Right lobe of liver (tissue), 6 donors: ENCODE results near the gene GATD1. TPM values are rescaled to one million over a fixed set of nuclear protein-coding genes. Genes with fewer than 3 reads are reported as not detected.

Experiments
- ATAC-seq, 4 donors: fragments of 200-7000 bp; cut with Tn5 transposase; one replicate each; pipeline ENCODE4 v1.9.1; 2020; ENCODE audit warnings: mild to moderate bottlenecking in 4 of 4, moderate library complexity in 4 of 4
- DNase-seq, 3 donors: peaks; one replicate each; pipeline ENCODE4 v3.0.0-alpha.2; 2020
- H3K27ac ChIP-seq, 3 donors: fragments of 200-600 bp; one replicate each; pipeline ENCODE4 v1.8.0; 2022
- H3K27me3 ChIP-seq, 2 donors: fragments of 200-600 bp; one replicate each; pipeline ENCODE4 v1.8.0; 2022
- H3K36me3 ChIP-seq, 4 donors: fragments of 200-600 bp; sonication (generic) in 1 of 4; one replicate each; pipeline versions ENCODE4 v1.5.1 to v1.8.0; 2017 to 2022; ENCODE audit warnings: control low read depth in 1 of 4
- H3K4me1 ChIP-seq, 4 donors: fragments of 200-600 bp; sonication (generic) in 1 of 4; one replicate each; pipeline versions ENCODE4 v1.5.1 to v1.8.0; 2017 to 2022; ENCODE audit warnings: control low read depth in 1 of 4
- H3K4me3 ChIP-seq, 3 donors: fragments of 200-600 bp; one replicate each; pipeline ENCODE4 v1.8.0; 2022
- H3K9me3 ChIP-seq, 4 donors: fragments of 200-600 bp; sonication (generic) in 1 of 4; one replicate each; pipeline versions ENCODE4 v1.5.1 to v1.8.0; 2017 to 2022; ENCODE audit warnings: control low read depth in 1 of 4
- CTCF ChIP-seq, 4 donors: fragments of 200-600 bp in 3 of 4; fragments of 450-650 bp in 1 of 4; IDR thresholded peaks; one replicate each; pipeline versions ENCODE4 v1.5.1 to v1.8.0; 2016 to 2022; ENCODE audit warnings: antibody characterized with exemption in 4 of 4, mild to moderate bottlenecking in 2 of 4
- POLR2A ChIP-seq: fragments of 450-650 bp; IDR thresholded peaks from one replicate; pipeline ENCODE4 v1.6.1; 2017; ENCODE audit warnings: antibody characterized with exemption, mild to moderate bottlenecking
- WGBS: methylation state at CpG from one replicate; pipeline ENCODE4 v1.1.6; 2018; ENCODE audit warnings: low coverage, low lambda C conversion rate; ENCODE audit not compliant: insufficient coverage; ENCODE audit errors: missing lambda C conversion rate; 5-methylcytosine and 5-hydroxymethylcytosine counted together
- intact Hi-C, 2 donors: fragments of 100-400 bp; cut with DNase I; formaldehyde crosslinking; loops; one replicate each; pipeline versions ENCODE4 v1.11.2 to v1.14.1; 2022
- total RNA-seq, 6 experiments: library from RNA; depleted of rRNA in 2 of 6; stranded (reverse); fragments of >200 nt in 2 of 6; fragmentation: NEBNext Ultra II Directional in 3 of 6; extraction: Animal tissue kit (Norgen Biotek cat#: 25700) in 3 of 6; gene quantifications; one replicate each; pipeline versions ENCODE4 v1.1.0 to v1.2.4, GENCODE V29; 2016 to 2023
- donor health status: DM: no; HTN: yes; CAD: no.
- donor health status: DM: no; HTN: no; CAD: no.
- donor health status: DM: no; HTN: no; CAD: no.
- donor health status: DM: no; HTN: yes; CAD: no.
- donor health status: DM: no; HTN: yes; CAD: no.

The GATD1 gene
- total RNA-seq, 6 experiments from 2014 or later, result 15.8 to 31.9 (median 27.7) TPM

GRCh38 chr11:769887-770641, 7.2 kb downstream of the GATD1 start:
- Histone ChIP-seq H3K36me3 (peaks cover 0 to 34% (median 7%) of the 10 kb centered on the region in 4 donors), H3K27me3 (no peaks in the 10 kb centered on the region), H3K27ac (no peak overlapping the region), H3K9me3 (no peaks in the 10 kb centered on the region), H3K4me3 (no peak overlapping the region), H3K4me1 (no peaks in the 10 kb centered on the region)
- no peak for DNase-seq
- ATAC-seq, result no peak
- intact Hi-C loops, result no loop called here
- 96% methylated on average over 4 of the region's 23 CpGs for WGBS
- TF ChIP-seq CTCF (IDR thresholded peaks at IDR 0.05) (no peak), POLR2A (no peak)

- TF ChIP-seq POLR2A, result no peak
- no peak for TF ChIP-seq CTCF (IDR thresholded peaks at IDR 0.05)
- Histone ChIP-seq H3K27ac (no peak overlapping the region), H3K4me3 (no peak overlapping the region), H3K4me1 (no peaks in the 10 kb centered on the region), H3K27me3 (no peaks in the 10 kb centered on the region), H3K36me3 (peaks cover 0 to 51% (median 14%) of the 10 kb centered on the region in 4 donors), H3K9me3 (no peaks in the 10 kb centered on the region)
- WGBS, result no CpG with 5 or more reads among the region's 11 CpGs
- ATAC-seq (no peak), DNase-seq (no peak)
- intact Hi-C loops, result no loop called here
These were observed 10.0 kb downstream of the GATD1 start for GRCh38 chr11:767238-767637.

- H3K9me3 ChIP-seq, result no peaks in the 10 kb centered on the region
- ATAC-seq, result no peak
- H3K27ac ChIP-seq, result no peak overlapping the region
- no peak for DNase-seq
- H3K4me1 ChIP-seq, result no peaks in the 10 kb centered on the region
- H3K4me3 ChIP-seq, result no peak overlapping the region
- no peak for TF ChIP-seq CTCF (IDR thresholded peaks at IDR 0.05)
- no peak for TF ChIP-seq POLR2A
- peaks cover 0 to 54% (median 14%) of the 10 kb centered on the region in 4 donors for H3K36me3 ChIP-seq
- H3K27me3 ChIP-seq, result no peaks in the 10 kb centered on the region
- intact Hi-C loops, result no loop called here
- WGBS, result 100% methylated on average over 2 of the region's 2 CpGs
These were observed 10.4 kb downstream of the GATD1 start for GRCh38 chr11:766936-767210.

GRCh38 chr11:766106-766935, 11.0 kb downstream of the GATD1 start:
- DNase-seq (no peak), ATAC-seq (no peak)
- 82% methylated on average over 7 of the region's 11 CpGs for WGBS
- Histone ChIP-seq H3K27ac (no peak overlapping the region), H3K36me3 (peaks cover 0 to 59% (median 14%) of the 10 kb centered on the region in 4 donors), H3K27me3 (no peaks in the 10 kb centered on the region), H3K4me1 (no peaks in the 10 kb centered on the region), H3K9me3 (no peaks in the 10 kb centered on the region), H3K4me3 (no peak overlapping the region)
- intact Hi-C loops, result no loop called here
- TF ChIP-seq CTCF (IDR thresholded peaks at IDR 0.05) (no peak), POLR2A (no peak)
